Breast epithelium (tissue), 3 donors: ENCODE measurements around the gene NAALADL2.

Experiments
- CTCF ChIP-seq, 3 donors: fragments of 450-650 bp; IDR thresholded peaks; one replicate each; pipeline ENCODE4 v1.5.1; 2016 to 2017; ENCODE audit warnings: antibody characterized with exemption in 3 of 3, mild to moderate bottlenecking in 3 of 3, moderate library complexity in 3 of 3
- POLR2AphosphoS5 ChIP-seq, 3 donors: sonication (generic); formaldehyde crosslinking; IDR thresholded peaks; one replicate each; pipeline ENCODE4 v1.6.1; 2017; ENCODE audit warnings: antibody characterized with exemption in 3 of 3

DNA sequence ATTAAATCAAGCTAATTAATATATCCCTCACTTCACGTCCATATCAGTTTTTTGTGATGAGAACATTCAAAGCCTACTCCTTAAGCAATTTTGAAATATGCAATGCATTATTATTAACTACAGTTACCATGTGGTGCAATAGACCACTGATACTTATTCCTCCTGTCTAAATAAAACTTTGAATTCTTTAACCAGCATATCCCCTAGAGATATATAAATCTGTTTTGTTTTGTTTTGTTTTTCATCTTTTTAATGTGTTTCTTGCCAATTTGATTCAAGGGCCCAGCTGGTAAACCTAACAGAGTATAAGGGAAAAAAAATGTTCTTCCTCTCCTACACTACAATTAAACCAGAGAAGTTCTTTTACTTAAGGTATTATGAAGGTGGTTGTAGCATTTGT, 524.2 kb downstream of the NAALADL2 start:
- TF ChIP-seq POLR2AphosphoS5 (IDR thresholded peaks at IDR 0.05) (no peak), CTCF (IDR thresholded peaks at IDR 0.05) (no peak)
